ENCODE measurements around the gene UBE2L5. TPM values are rescaled to one million over a fixed set of nuclear protein-coding genes. Genes with fewer than 3 reads are reported as not detected.

Gene UBE2L5
- total RNA-seq, 2 donors from 2014 or later, result 0.18 to 5.2 TPM

- TF ChIP-seq POLR2AphosphoS5 (IDR thresholded peaks at IDR 0.05) (no peak), POLR2A (IDR thresholded peaks at IDR 0.05) (no peak), CTCF (IDR thresholded peaks at IDR 0.05) (no peak)
- intact Hi-C loops (cut with DNase I), result loop anchor here (2.0 to 10.0 kb wide), 4 partner anchors 15 to 441 kb away; partner anchors contain the start of genes KATNAL1 and USPL1
- no peaks in the 10 kb centered on the region for H3K4me1 ChIP-seq (replicated peaks)
- H3K36me3 ChIP-seq, result no peaks in the 10 kb centered on the region
- H3K9me3 ChIP-seq, result no peaks in the 10 kb centered on the region
- DNase-seq (ENCODE audit: low spot score), result no peak
- H3K4me3 ChIP-seq, result no peak overlapping the region
- 76% methylated on average over 3 of the region's 3 CpGs for WGBS
- no peak overlapping the region for H3K27ac ChIP-seq
- no peaks in the 10 kb centered on the region for H3K27me3 ChIP-seq (replicated peaks; ENCODE audit: insufficient read depth)
Measured at GRCh38 chr13:30423891-30424290, 1.6 kb downstream of the UBE2L5 start.

GRCh38 chr13:30429235-30429634 lies 6.9 kb downstream of the UBE2L5 start:
- Histone ChIP-seq H3K4me3 (no peak overlapping the region), H3K27me3 (replicated peaks; ENCODE audit: insufficient read depth) (no peaks in the 10 kb centered on the region), H3K36me3 (no peaks in the 10 kb centered on the region), H3K4me1 (replicated peaks) (no peaks in the 10 kb centered on the region), H3K9me3 (no peaks in the 10 kb centered on the region), H3K27ac (no peak overlapping the region)
- 90% methylated on average over 3 of the region's 3 CpGs for WGBS
- DNase-seq (ENCODE audit: low spot score), result no peak
- intact Hi-C loops (cut with DNase I), result loop anchor here (10.0 kb wide), 2 partner anchors 124 to 436 kb away; partner anchors contain the start of gene KATNAL1
- no peak for TF ChIP-seq POLR2A (IDR thresholded peaks at IDR 0.05)
- TF ChIP-seq POLR2AphosphoS5 (IDR thresholded peaks at IDR 0.05), result no peak
- no peak for TF ChIP-seq CTCF (IDR thresholded peaks at IDR 0.05)

- Histone ChIP-seq H3K27me3 (replicated peaks; ENCODE audit: insufficient read depth) (no peaks in the 10 kb centered on the region), H3K27ac (no peak overlapping the region), H3K9me3 (no peaks in the 10 kb centered on the region), H3K36me3 (no peaks in the 10 kb centered on the region), H3K4me3 (no peak overlapping the region), H3K4me1 (replicated peaks) (no peaks in the 10 kb centered on the region)
- WGBS, result 60% methylated on average over 6 of the region's 6 CpGs
- intact Hi-C loops (cut with DNase I), result loop anchor here (10.0 kb wide), 2 partner anchors 125 to 435 kb away; partner anchors contain the start of gene KATNAL1
- TF ChIP-seq CTCF (IDR thresholded peaks at IDR 0.05) (no peak), POLR2A (IDR thresholded peaks at IDR 0.05) (no peak), POLR2AphosphoS5 (IDR thresholded peaks at IDR 0.05) (no peak)
- DNase-seq (ENCODE audit: low spot score), result no peak
Measured at GRCh38 chr13:30429721-30430694, 7.7 kb downstream of the UBE2L5 start.

GRCh38 chr13:30431269-30431940 lies 9.1 kb downstream of the UBE2L5 start:
- H3K9me3 ChIP-seq, result no peaks in the 10 kb centered on the region
- 72% methylated on average over 2 of the region's 2 CpGs for WGBS

More at GRCh38 chr13:30431269-30431940, 9.1 kb downstream of the UBE2L5 start:
- Histone ChIP-seq H3K36me3 (no peaks in the 10 kb centered on the region), H3K4me3 (no peak overlapping the region), H3K27ac (no peak overlapping the region), H3K27me3 (replicated peaks; ENCODE audit: insufficient read depth) (no peaks in the 10 kb centered on the region), H3K4me1 (replicated peaks) (no peaks in the 10 kb centered on the region)
- DNase-seq (ENCODE audit: low spot score), result no peak
- TF ChIP-seq POLR2AphosphoS5 (IDR thresholded peaks at IDR 0.05) (no peak), CTCF (IDR thresholded peaks at IDR 0.05) (peak in 1 of 4 experiments; percentile 6)
- intact Hi-C loops (cut with DNase I), result no loop called here

Measured in prostate gland (tissue), 2 donors.